DOHH2 (cell line): Measurements from ENCODE around the gene COL4A1.

Source experiments
- CTCF ChIP-seq: fragments of 200-600 bp; sonication (generic); IDR thresholded peaks from one replicate; pipeline ENCODE4 v1.5.1; 2014; ENCODE audit warnings: antibody characterized with exemption, mild to moderate bottlenecking, low read depth, low read length; ENCODE audit not compliant: poor library complexity, severe bottlenecking
- EZH2phosphoT487 ChIP-seq: fragments of 200-600 bp; sonication (generic); IDR thresholded peaks from 2 replicates; pipeline ENCODE4 v1.6.1; 2017; ENCODE audit warnings: borderline replicate concordance, mild to moderate bottlenecking, antibody characterized with exemption, low read length, moderate library complexity, mixed read lengths

GRCh38 chr13:110330491-110331011 lies 23.6 kb upstream of the COL4A1 start:
- TF ChIP-seq CTCF (no peak), EZH2phosphoT487 (no peak)
